RWPE2 (cell line): ENCODE measurements around the gene FKBP1A.

Source experiments
- ATAC-seq: fragments of 200-7000 bp; cut with Tn5 transposase; 3 replicates; pipeline ENCODE4 v1.9.1; 2021; ENCODE audit warnings: low read depth
- DNase-seq: peaks from one replicate; pipeline ENCODE4 v3.0.0-alpha.2; 2020; ENCODE audit warnings: low spot score
- H3K27ac ChIP-seq: fragments of 450-650 bp; 2 replicates; pipeline ENCODE4 v1.5.1; 2017; ENCODE audit warnings: mild to moderate bottlenecking; ENCODE audit not compliant: poor library complexity, severe bottlenecking
- H3K27me3 ChIP-seq: fragments of 250-450 bp; sonication (Bioruptor Pico); 2 replicates; pipeline ENCODE4 v1.5.1; 2021; ENCODE audit warnings: mild to moderate bottlenecking, moderate library complexity; ENCODE audit not compliant: insufficient read depth, poor library complexity, severe bottlenecking
- H3K36me3 ChIP-seq: fragments of 250-450 bp; sonication (Bioruptor Pico); 2 replicates; pipeline ENCODE4 v1.5.1; 2020; ENCODE audit warnings: low read depth, mild to moderate bottlenecking, moderate library complexity
- H3K4me1 ChIP-seq: fragments of 250-450 bp; sonication (Bioruptor Pico); 2 replicates; pipeline ENCODE4 v1.5.1; 2021; ENCODE audit warnings: mild to moderate bottlenecking, moderate library complexity; ENCODE audit not compliant: insufficient read depth, poor library complexity, severe bottlenecking
- H3K4me3 ChIP-seq: fragments of 250-450 bp; sonication (Bioruptor Pico); 2 replicates; pipeline ENCODE4 v1.5.1; 2021; ENCODE audit warnings: mild to moderate bottlenecking, moderate library complexity; ENCODE audit not compliant: severe bottlenecking
- H3K9me3 ChIP-seq: fragments of 250-450 bp; sonication (Bioruptor Pico); 2 replicates; pipeline ENCODE4 v1.5.1; 2021; ENCODE audit warnings: mild to moderate bottlenecking, moderate library complexity; ENCODE audit not compliant: severe bottlenecking
- CTCF ChIP-seq: fragments of 450-650 bp; IDR thresholded peaks from one replicate; pipeline ENCODE4 v1.5.1; 2017; ENCODE audit warnings: mild to moderate bottlenecking, moderate library complexity; ENCODE audit not compliant: poor library complexity, severe bottlenecking

Gene FKBP1A

GRCh38 chr20:1324598-1325172, 68.2 kb downstream of the FKBP1A start:
- peaks cover 50% of the 10 kb centered on the region for H3K4me1 ChIP-seq
- no peak for TF ChIP-seq CTCF
- peak; percentile 28 for DNase-seq
- H3K4me3 ChIP-seq, result peak overlapping the region; percentile 79
- no peak for ATAC-seq
- no peaks in the 10 kb centered on the region for H3K9me3 ChIP-seq
- no peaks in the 10 kb centered on the region for H3K27me3 ChIP-seq
- no peaks in the 10 kb centered on the region for H3K36me3 ChIP-seq
- peak overlapping the region; percentile 81 for H3K27ac ChIP-seq

GRCh38 chr20:1323830-1324597, 68.8 kb downstream of the FKBP1A start:
- Histone ChIP-seq H3K4me3 (no peak overlapping the region), H3K4me1 (peaks cover 43% of the 10 kb centered on the region), H3K9me3 (no peaks in the 10 kb centered on the region), H3K27me3 (no peaks in the 10 kb centered on the region), H3K27ac (peak overlapping the region; percentile 81), H3K36me3 (no peaks in the 10 kb centered on the region)
- no peak for TF ChIP-seq CTCF
- ATAC-seq, result no peak
- DNase-seq, result peak; percentile 28

GRCh38 chr20:1323256-1323655, 69.6 kb downstream of the FKBP1A start:
- Histone ChIP-seq H3K4me3 (no peak overlapping the region), H3K27ac (peak overlapping the region; percentile 81), H3K27me3 (no peaks in the 10 kb centered on the region), H3K9me3 (no peaks in the 10 kb centered on the region), H3K36me3 (no peaks in the 10 kb centered on the region), H3K4me1 (peaks cover 36% of the 10 kb centered on the region)
- no peak for TF ChIP-seq CTCF
- DNase-seq (peak; percentile 1), ATAC-seq (peak; percentile 1; the same call in 1 of the 3 replicates)

- Histone ChIP-seq H3K27ac (peak overlapping the region; percentile 81), H3K36me3 (no peaks in the 10 kb centered on the region), H3K9me3 (no peaks in the 10 kb centered on the region), H3K4me1 (peaks cover 30% of the 10 kb centered on the region), H3K4me3 (no peak overlapping the region), H3K27me3 (no peaks in the 10 kb centered on the region)
- peak; percentile 78 for DNase-seq
- peak; percentile 70 for ATAC-seq
- TF ChIP-seq CTCF, result no peak
These were observed 70.2 kb downstream of the FKBP1A start for GRCh38 chr20:1322511-1323245.
